Measurements from ENCODE around the gene SMIM29.

DNA sequence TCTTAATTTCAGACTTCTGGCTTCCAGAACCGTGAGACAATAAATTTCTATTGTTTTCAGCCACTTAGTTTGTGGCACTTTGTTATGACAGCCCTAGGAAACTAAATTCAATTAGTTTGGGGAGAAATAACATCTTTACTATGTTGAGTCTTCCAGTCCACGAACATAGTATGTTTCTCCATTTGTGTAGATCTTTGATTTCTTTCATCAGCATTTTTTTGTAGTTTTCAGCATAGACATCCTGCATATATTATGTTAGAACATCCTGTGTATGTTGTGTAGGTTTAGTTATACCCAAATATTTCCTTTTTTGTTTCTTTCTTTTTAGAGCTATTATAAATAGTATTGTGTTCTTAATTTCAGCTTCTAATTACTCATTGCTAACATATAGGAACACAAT, 30.1 kb downstream of the SMIM29 start:
- TF ChIP-seq, protein P1, sequence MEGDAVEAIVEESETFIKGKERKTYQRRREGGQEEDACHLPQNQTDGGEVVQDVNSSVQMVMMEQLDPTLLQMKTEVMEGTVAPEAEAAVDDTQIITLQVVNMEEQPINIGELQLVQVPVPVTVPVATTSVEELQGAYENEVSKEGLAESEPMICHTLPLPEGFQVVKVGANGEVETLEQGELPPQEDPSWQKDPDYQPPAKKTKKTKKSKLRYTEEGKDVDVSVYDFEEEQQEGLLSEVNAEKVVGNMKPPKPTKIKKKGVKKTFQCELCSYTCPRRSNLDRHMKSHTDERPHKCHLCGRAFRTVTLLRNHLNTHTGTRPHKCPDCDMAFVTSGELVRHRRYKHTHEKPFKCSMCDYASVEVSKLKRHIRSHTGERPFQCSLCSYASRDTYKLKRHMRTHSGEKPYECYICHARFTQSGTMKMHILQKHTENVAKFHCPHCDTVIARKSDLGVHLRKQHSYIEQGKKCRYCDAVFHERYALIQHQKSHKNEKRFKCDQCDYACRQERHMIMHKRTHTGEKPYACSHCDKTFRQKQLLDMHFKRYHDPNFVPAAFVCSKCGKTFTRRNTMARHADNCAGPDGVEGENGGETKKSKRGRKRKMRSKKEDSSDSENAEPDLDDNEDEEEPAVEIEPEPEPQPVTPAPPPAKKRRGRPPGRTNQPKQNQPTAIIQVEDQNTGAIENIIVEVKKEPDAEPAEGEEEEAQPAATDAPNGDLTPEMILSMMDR (IDR thresholded peaks at IDR 0.05) = no peak
- no peak for TF ChIP-seq POLR2A (IDR thresholded peaks at IDR 0.05)
